Measurements from ENCODE around the gene HNRNPU.

HNRNPU gene

DNA sequence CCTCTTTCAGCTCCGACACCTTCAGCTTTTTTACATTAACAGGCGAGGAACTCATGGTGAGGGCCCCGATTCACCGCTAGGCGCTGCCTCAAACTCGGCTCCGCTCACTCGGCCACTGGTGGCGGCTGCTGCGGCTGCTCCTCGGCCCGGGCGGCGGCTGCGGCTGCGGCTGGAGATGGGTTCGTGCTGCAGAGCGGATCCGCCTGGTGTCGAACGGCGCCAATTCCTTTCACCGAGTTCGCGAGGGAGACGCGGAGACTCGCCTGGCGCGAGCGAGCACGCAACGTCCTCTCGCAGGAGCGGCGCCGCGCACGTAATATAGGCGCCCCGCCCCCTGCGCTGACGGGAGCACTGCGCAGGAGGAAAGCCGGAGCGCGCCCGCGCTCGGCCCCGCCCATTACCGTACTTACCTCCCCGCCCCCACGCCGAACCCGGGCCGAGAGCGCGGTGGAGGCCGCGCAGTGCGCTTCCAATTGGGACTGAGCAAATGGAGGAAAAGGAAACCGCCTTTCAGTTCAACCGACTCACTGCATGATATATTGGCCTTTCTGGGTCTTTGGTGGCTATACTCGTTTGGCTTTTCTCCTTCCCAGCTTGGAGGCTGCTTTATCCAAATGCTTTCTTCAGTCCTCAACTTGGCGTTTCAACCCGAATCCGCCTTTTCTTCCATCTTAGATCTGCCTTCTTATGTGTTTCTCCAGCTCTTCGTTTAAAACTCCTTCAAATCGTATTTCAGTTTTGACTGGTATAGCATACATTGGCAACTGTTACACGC lies at the start of gene HNRNPU:
Gene HNRNPU (minus strand): TSS at position 291 of the 775 bp plus-strand sequence. CDS start 236 bp downstream, at position 55.
- Histone ChIP-seq H3K4me1 (ENCODE audit: control insufficient read depth, insufficient read depth, low read length) (peaks cover 28% of the 10 kb centered on the region), H3K4me3 (ENCODE audit: low read length) (peak within 1 kb of the TSS; percentile 89), H3K9me3 (ENCODE audit: control insufficient read depth, low read length) (no peaks in the 10 kb centered on the region), H3K27me3 (ENCODE audit: control insufficient read depth, insufficient read depth, low read length) (no peaks in the 10 kb centered on the region), H3K9ac (ENCODE audit: low read length) (peak within 1 kb of the TSS; percentile 97), H3K36me3 (ENCODE audit: control insufficient read depth, insufficient read depth, low read length) (no peaks in the 10 kb centered on the region)

GRCh38 chr1:244913806-244914205 lies 49.5 kb upstream of the HNRNPU start:
- no peaks in the 10 kb centered on the region for H3K36me3 ChIP-seq (ENCODE audit: control insufficient read depth, insufficient read depth, low read length)

GRCh38 chr1:244904119-244904518 lies 39.8 kb upstream of the HNRNPU start:
- Histone ChIP-seq H3K4me1 (ENCODE audit: control insufficient read depth, insufficient read depth, low read length) (no peaks in the 10 kb centered on the region), H3K27me3 (ENCODE audit: control insufficient read depth, insufficient read depth, low read length) (peaks cover 3% of the 10 kb centered on the region), H3K9me3 (ENCODE audit: control insufficient read depth, low read length) (no peaks in the 10 kb centered on the region), H3K9ac (ENCODE audit: low read length) (no peak overlapping the region), H3K4me3 (ENCODE audit: low read length) (no peak overlapping the region), H3K36me3 (ENCODE audit: control insufficient read depth, insufficient read depth, low read length) (no peaks in the 10 kb centered on the region)

More at GRCh38 chr1:244913806-244914205, 49.5 kb upstream of the HNRNPU start:
- Histone ChIP-seq H3K4me3 (ENCODE audit: low read length) (no peak overlapping the region), H3K4me1 (ENCODE audit: control insufficient read depth, insufficient read depth, low read length) (peaks cover under 1% of the 10 kb centered on the region), H3K9ac (ENCODE audit: low read length) (no peak overlapping the region), H3K27me3 (ENCODE audit: control insufficient read depth, insufficient read depth, low read length) (peaks cover under 1% of the 10 kb centered on the region), H3K9me3 (ENCODE audit: control insufficient read depth, low read length) (no peaks in the 10 kb centered on the region)

DNA sequence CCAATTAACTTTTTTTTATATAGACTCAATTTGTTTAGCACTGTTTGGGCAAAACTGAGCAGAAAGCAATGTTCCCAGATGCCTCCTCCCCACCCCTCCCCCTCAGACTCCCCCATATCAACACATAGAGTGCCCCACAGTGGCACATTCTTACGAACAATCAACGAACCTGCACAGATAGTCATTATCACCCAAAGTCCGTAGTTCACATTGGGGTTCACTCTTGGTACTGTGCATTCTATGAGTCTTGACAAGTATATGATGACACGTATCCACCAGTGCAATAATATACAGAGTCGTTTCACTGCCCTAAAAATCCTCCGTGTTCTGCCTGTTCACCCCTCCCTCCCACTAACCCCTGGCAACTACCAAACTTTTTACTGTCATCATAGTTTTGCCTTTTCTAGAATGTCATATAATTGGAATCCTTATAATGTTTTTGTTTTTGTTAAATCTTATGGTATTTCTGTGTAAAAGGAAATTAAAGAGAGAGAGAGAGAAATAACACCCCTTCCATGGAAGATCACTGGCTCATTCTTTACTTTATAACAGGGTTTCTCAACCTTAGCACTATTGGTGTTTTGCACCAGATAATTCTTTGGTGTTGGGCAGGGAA lies 37.2 kb upstream of the HNRNPU start:
- H3K9me3 ChIP-seq (ENCODE audit: control insufficient read depth, low read length): no peaks in the 10 kb centered on the region

DNA sequence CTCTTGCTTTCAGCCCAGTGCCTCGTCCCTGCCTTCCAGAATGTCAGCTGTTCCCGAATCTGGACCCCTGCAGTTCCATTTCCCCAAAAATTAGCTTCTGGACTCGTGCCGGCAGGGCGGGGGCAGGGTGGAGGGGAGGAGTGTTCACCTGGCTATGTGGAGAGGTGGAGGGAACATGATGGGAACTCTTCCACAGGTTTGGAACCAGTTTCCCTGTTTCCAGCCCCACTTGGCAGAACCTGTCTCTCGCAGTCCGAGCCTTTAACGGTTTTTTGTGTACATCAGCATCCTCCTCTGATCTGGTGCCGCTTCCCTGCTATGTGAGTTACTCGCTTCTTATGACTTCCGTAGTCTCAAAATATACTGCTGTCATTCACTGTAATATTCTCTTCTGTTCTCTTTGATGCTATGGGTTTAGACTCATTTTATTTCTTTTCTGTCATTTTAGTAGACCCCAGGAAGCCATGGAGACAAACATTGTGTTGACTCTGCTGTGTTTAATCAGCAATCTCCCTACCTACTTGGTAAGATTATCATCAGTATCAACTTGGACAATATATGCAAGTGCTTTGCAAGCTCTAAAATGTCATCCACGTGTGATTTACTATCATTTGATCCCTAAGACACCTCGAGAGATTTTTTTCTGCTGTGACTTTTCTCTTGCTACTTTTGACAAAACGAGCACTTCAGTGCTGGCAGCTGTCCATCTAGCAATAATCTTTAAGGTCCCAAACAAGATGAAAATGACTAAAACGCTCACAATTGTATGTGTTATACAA lies 33.3 kb upstream of the HNRNPU start:
- Histone ChIP-seq H3K9ac (ENCODE audit: low read length) (no peak overlapping the region), H3K27me3 (ENCODE audit: control insufficient read depth, insufficient read depth, low read length) (no peaks in the 10 kb centered on the region), H3K4me1 (ENCODE audit: control insufficient read depth, insufficient read depth, low read length) (no peaks in the 10 kb centered on the region), H3K9me3 (ENCODE audit: control insufficient read depth, low read length) (no peaks in the 10 kb centered on the region), H3K36me3 (ENCODE audit: control insufficient read depth, insufficient read depth, low read length) (no peaks in the 10 kb centered on the region), H3K4me3 (ENCODE audit: low read length) (no peak overlapping the region)

More for the DNA sequence above, 37.2 kb upstream of the HNRNPU start:
- no peaks in the 10 kb centered on the region for H3K36me3 ChIP-seq (ENCODE audit: control insufficient read depth, insufficient read depth, low read length)
- no peak overlapping the region for H3K4me3 ChIP-seq (ENCODE audit: low read length)
- no peaks in the 10 kb centered on the region for H3K4me1 ChIP-seq (ENCODE audit: control insufficient read depth, insufficient read depth, low read length)
- H3K9ac ChIP-seq (ENCODE audit: low read length): no peak overlapping the region
- no peaks in the 10 kb centered on the region for H3K27me3 ChIP-seq (ENCODE audit: control insufficient read depth, insufficient read depth, low read length)

DNA sequence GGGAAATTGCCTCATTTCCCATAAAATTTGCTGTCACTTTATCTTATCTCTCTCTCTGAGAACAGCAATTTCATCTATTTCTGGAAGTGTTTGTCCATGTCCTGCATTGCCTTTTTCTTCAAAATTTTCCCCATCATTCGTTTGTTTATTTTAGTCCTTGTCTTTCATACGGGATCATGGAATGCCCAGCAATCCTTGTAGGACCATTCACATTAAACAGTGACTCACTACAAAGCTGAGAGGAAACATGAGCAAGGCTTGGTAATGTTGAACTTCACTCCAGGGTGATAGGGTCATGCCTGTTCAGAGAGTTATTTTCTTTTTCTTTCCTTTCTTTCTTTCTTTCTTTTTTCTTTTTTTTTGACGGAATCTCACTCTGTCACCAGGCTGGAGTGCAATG lies 32.2 kb upstream of the HNRNPU start:
- no peak overlapping the region for H3K4me3 ChIP-seq (ENCODE audit: low read length)

GRCh38 chr1:244893836-244894235 lies 29.5 kb upstream of the HNRNPU start:
- no peaks in the 10 kb centered on the region for H3K4me1 ChIP-seq (ENCODE audit: control insufficient read depth, insufficient read depth, low read length)
- no peaks in the 10 kb centered on the region for H3K27me3 ChIP-seq (ENCODE audit: control insufficient read depth, insufficient read depth, low read length)
- H3K4me3 ChIP-seq (ENCODE audit: low read length): no peak overlapping the region
- no peaks in the 10 kb centered on the region for H3K36me3 ChIP-seq (ENCODE audit: control insufficient read depth, insufficient read depth, low read length)
- no peak overlapping the region for H3K9ac ChIP-seq (ENCODE audit: low read length)
- H3K9me3 ChIP-seq (ENCODE audit: control insufficient read depth, low read length): no peaks in the 10 kb centered on the region

More for the DNA sequence above, 32.2 kb upstream of the HNRNPU start:
- no peaks in the 10 kb centered on the region for H3K27me3 ChIP-seq (ENCODE audit: control insufficient read depth, insufficient read depth, low read length)
- no peaks in the 10 kb centered on the region for H3K4me1 ChIP-seq (ENCODE audit: control insufficient read depth, insufficient read depth, low read length)
- no peaks in the 10 kb centered on the region for H3K36me3 ChIP-seq (ENCODE audit: control insufficient read depth, insufficient read depth, low read length)
- no peaks in the 10 kb centered on the region for H3K9me3 ChIP-seq (ENCODE audit: control insufficient read depth, low read length)
- no peak overlapping the region for H3K9ac ChIP-seq (ENCODE audit: low read length)

- H3K36me3 ChIP-seq (ENCODE audit: control insufficient read depth, insufficient read depth, low read length): no peaks in the 10 kb centered on the region
- no peak overlapping the region for H3K9ac ChIP-seq (ENCODE audit: low read length)
- H3K4me1 ChIP-seq (ENCODE audit: control insufficient read depth, insufficient read depth, low read length): no peaks in the 10 kb centered on the region
- H3K4me3 ChIP-seq (ENCODE audit: low read length): no peak overlapping the region
- no peaks in the 10 kb centered on the region for H3K9me3 ChIP-seq (ENCODE audit: control insufficient read depth, low read length)
- no peaks in the 10 kb centered on the region for H3K27me3 ChIP-seq (ENCODE audit: control insufficient read depth, insufficient read depth, low read length)
These were observed 22.9 kb upstream of the HNRNPU start for GRCh38 chr1:244887281-244887680.

- Histone ChIP-seq H3K4me1 (ENCODE audit: control insufficient read depth, insufficient read depth, low read length) (no peaks in the 10 kb centered on the region), H3K9ac (ENCODE audit: low read length) (no peak overlapping the region), H3K9me3 (ENCODE audit: control insufficient read depth, low read length) (no peaks in the 10 kb centered on the region), H3K27me3 (ENCODE audit: control insufficient read depth, insufficient read depth, low read length) (no peaks in the 10 kb centered on the region), H3K4me3 (ENCODE audit: low read length) (no peak overlapping the region), H3K36me3 (ENCODE audit: control insufficient read depth, insufficient read depth, low read length) (no peaks in the 10 kb centered on the region)
These were observed 17.4 kb upstream of the HNRNPU start for GRCh38 chr1:244881552-244882280.

DNA sequence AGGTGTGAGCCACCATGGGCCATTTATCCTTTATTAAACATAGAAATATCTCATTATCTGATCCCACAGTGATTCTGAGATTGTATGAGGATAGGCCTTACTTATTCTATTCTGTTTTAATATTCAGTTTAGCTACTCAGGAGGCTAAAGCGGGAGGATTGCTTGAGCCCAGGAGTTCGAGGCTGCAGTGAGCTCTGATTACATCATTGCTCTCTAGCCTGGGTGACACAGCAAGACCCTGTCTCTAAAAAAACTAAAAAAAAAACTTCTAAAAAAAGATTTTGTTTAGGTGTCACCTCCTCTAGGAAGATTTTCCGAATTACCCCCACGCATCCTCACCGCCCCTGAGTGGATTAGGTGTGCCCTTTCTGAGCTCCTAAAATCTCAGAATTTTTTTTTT lies 14.3 kb upstream of the HNRNPU start:
- no peaks in the 10 kb centered on the region for H3K4me1 ChIP-seq (ENCODE audit: control insufficient read depth, insufficient read depth, low read length)
- no peaks in the 10 kb centered on the region for H3K36me3 ChIP-seq (ENCODE audit: control insufficient read depth, insufficient read depth, low read length)
- H3K27me3 ChIP-seq (ENCODE audit: control insufficient read depth, insufficient read depth, low read length): no peaks in the 10 kb centered on the region
- no peaks in the 10 kb centered on the region for H3K9me3 ChIP-seq (ENCODE audit: control insufficient read depth, low read length)
- H3K9ac ChIP-seq (ENCODE audit: low read length): no peak overlapping the region
- H3K4me3 ChIP-seq (ENCODE audit: low read length): no peak overlapping the region

GRCh38 chr1:244876228-244876910 lies 12.0 kb upstream of the HNRNPU start:
- Histone ChIP-seq H3K9me3 (ENCODE audit: control insufficient read depth, low read length) (no peaks in the 10 kb centered on the region), H3K36me3 (ENCODE audit: control insufficient read depth, insufficient read depth, low read length) (no peaks in the 10 kb centered on the region), H3K9ac (ENCODE audit: low read length) (no peak overlapping the region), H3K4me1 (ENCODE audit: control insufficient read depth, insufficient read depth, low read length) (no peaks in the 10 kb centered on the region), H3K27me3 (ENCODE audit: control insufficient read depth, insufficient read depth, low read length) (no peaks in the 10 kb centered on the region), H3K4me3 (ENCODE audit: low read length) (no peak overlapping the region)
